ENCODE results near the gene CLK1. TPM values are rescaled to one million over a fixed set of nuclear protein-coding genes. Genes with fewer than 3 reads are reported as not detected.

Gene CLK1
- total RNA-seq, 6 experiments from 2014 or later: 25.8 to 28.3 (median 27.3) TPM

DNA sequence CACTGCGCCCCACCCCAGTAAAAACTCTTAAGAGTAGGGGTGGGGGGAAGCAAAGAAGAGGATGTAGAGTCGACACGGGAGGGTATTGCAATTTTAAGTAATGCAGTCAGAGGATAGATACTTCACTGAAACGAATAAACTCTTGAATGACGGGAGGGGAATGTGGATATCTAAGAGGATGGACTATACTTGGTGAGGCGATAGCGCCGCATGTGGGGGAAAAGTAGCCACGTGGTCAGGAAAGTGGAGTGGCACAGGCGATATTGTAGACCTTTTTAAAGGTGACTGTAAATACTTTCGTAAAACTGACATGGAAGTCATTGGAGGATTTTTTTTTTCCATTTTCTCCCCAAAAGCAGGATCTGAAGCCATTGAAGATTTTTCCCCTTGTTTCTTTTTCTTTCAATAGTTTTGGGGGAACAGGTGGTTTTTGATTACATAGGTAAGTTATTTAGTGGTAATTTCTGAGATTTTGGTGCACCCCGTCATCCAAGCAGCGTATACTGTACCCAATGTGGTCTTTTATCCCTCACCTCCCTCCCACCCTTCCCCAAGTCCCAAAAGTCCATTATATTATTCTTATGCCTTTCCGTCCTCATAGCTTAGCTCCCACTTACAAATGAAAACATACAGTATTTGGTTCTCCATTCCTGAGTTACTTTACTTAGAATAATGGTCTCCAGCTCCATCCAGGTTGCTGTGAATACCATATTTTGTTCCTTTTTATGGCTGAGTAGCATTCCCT lies 13.8 kb downstream of the CLK1 start:
- DNase-seq: no peak
- H3K9me3 Mint-ChIP-seq: no peaks in the 10 kb centered on the region
- peaks cover 9% of the 10 kb centered on the region for H3K27me3 Mint-ChIP-seq (ENCODE audit: insufficient read depth)
- peaks cover 36% of the 10 kb centered on the region for H3K36me3 Mint-ChIP-seq (ENCODE audit: low read depth)
- no peak overlapping the region; the same call in 1 of the 2 replicates for H3K27ac Mint-ChIP-seq
- no peaks in the 10 kb centered on the region for H3K4me1 Mint-ChIP-seq (ENCODE audit: low read depth)
- TF ChIP-seq, protein P1, sequence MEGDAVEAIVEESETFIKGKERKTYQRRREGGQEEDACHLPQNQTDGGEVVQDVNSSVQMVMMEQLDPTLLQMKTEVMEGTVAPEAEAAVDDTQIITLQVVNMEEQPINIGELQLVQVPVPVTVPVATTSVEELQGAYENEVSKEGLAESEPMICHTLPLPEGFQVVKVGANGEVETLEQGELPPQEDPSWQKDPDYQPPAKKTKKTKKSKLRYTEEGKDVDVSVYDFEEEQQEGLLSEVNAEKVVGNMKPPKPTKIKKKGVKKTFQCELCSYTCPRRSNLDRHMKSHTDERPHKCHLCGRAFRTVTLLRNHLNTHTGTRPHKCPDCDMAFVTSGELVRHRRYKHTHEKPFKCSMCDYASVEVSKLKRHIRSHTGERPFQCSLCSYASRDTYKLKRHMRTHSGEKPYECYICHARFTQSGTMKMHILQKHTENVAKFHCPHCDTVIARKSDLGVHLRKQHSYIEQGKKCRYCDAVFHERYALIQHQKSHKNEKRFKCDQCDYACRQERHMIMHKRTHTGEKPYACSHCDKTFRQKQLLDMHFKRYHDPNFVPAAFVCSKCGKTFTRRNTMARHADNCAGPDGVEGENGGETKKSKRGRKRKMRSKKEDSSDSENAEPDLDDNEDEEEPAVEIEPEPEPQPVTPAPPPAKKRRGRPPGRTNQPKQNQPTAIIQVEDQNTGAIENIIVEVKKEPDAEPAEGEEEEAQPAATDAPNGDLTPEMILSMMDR (IDR thresholded peaks at IDR 0.05): no peak
- no peak overlapping the region; the same call in 1 of the 2 replicates for H3K4me3 Mint-ChIP-seq

DNA sequence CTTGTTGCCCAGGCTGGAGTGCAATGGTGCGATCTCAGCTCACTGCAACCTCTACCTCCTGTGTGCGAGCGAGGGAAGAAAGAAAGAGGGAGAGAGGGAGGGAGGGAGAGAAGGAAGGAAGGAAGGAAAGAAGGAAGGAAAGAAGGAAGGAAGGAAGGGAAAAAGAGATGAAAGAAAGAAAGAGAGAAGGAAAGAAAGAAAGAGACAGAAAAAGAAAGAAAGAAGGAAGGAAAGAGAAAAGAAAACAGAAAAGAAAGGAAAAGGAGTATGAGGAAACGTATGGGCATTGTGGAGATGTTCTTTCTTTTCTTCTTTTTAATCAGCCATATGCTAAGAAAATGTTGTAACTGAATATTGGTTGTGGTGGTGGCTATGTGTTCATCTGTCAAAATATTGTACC lies 16.5 kb downstream of the CLK1 start:
- DNase-seq: no peak
- Mint-ChIP-seq H3K36me3 (ENCODE audit: low read depth) (peaks cover 18% of the 10 kb centered on the region), H3K9me3 (no peaks in the 10 kb centered on the region), H3K27ac (no peak overlapping the region), H3K4me3 (no peak overlapping the region), H3K4me1 (ENCODE audit: low read depth) (no peaks in the 10 kb centered on the region), H3K27me3 (ENCODE audit: insufficient read depth) (peaks cover 9% of the 10 kb centered on the region)
- TF ChIP-seq, protein P1 (IDR thresholded peaks at IDR 0.05): no peak

DNA sequence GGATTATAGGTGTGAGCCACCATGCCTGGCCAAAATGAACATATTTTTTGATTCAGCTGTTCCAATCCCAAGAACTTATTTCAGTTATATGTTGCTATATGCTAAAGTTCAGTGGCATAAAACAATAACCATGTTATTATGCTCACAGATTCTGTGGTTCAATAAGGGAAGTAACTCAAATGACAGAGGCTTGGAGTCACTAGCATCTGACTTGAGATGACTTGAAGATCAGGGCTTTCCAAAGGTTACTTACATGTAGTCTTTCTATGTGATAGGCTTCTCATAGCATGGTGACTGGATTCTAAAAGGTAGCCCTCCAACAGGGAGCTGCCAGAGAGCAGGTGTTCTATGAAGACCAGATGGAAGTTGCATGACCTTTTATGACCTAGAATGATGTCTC lies 17.2 kb downstream of the CLK1 start:
- TF ChIP-seq, protein P1 (IDR thresholded peaks at IDR 0.05): no peak
- no peak overlapping the region for H3K27ac Mint-ChIP-seq
- H3K36me3 Mint-ChIP-seq (ENCODE audit: low read depth): peaks cover 11% of the 10 kb centered on the region
- no peak for DNase-seq
- no peaks in the 10 kb centered on the region for H3K4me1 Mint-ChIP-seq (ENCODE audit: low read depth)
- no peak overlapping the region for H3K4me3 Mint-ChIP-seq
- H3K9me3 Mint-ChIP-seq: no peaks in the 10 kb centered on the region
- peaks cover 9% of the 10 kb centered on the region for H3K27me3 Mint-ChIP-seq (ENCODE audit: insufficient read depth)

DNA sequence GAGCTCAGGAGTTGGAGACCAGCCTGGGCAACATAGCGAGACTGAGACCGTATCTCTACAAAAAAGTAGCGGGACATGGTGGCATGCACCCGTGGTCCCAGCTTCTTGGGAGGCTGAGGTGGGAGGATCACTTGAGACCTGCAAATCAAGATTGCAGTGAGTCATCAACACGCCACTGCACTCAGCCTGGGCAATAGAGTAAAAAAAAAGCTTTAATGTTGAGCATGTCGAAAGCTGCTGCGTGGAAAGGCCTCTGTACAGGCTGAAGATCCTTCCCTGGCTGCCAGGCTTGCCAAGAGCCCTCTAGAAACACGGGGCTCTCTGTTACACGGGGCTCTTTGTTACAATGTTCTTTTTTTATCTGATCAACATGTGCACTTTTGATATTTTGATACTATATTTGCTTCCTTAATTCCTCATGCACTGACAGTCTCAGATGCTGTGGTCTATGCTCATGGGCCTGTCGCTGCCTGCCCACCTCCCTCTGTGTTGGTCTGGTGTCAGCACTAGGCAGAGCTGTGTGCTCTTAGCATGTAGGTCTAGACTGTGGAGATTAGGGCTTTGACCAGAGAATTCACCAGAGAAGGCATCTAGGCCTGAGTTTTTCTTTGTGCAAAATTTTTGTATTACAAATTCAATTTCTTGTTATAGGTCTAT lies 18.7 kb downstream of the CLK1 start:
- Mint-ChIP-seq H3K27me3 (ENCODE audit: insufficient read depth) (peaks cover 6% of the 10 kb centered on the region), H3K36me3 (ENCODE audit: low read depth) (no peaks in the 10 kb centered on the region), H3K27ac (no peak overlapping the region), H3K4me1 (ENCODE audit: low read depth) (no peaks in the 10 kb centered on the region), H3K9me3 (no peaks in the 10 kb centered on the region), H3K4me3 (no peak overlapping the region)
- DNase-seq: no peak
- TF ChIP-seq, protein P1 (IDR thresholded peaks at IDR 0.05): no peak

DNA sequence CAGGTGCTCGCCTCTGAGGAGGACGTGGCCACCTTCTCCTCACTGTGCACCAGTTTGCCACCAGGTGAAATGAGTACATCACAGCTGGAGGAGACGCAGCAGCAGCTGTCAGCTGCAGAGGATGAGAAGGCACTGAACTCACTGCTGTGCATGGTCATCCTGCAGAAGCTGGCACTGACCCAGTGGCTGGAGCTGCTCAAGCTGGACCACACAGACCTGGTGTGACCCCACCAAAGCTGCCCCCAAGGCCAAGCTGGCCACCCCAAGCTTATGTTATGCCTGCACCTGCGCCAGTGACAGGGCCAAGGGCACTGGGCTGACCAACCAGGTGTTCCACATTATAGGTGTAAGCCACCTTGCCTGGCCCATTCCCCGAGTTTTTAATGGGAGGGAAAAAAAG lies 19.3 kb downstream of the CLK1 start:
- H3K4me3 Mint-ChIP-seq: no peak overlapping the region
- TF ChIP-seq, protein P1 (IDR thresholded peaks at IDR 0.05): no peak
- no peaks in the 10 kb centered on the region for H3K36me3 Mint-ChIP-seq (ENCODE audit: low read depth)
- H3K4me1 Mint-ChIP-seq (ENCODE audit: low read depth): no peaks in the 10 kb centered on the region
- no peaks in the 10 kb centered on the region for H3K9me3 Mint-ChIP-seq
- peaks cover 4% of the 10 kb centered on the region for H3K27me3 Mint-ChIP-seq (ENCODE audit: insufficient read depth)
- DNase-seq: no peak
- H3K27ac Mint-ChIP-seq: no peak overlapping the region
